Activated CD8-positive, alpha-beta T cell treated with anti-CD3 and anti-CD28 coated beads for 36 hours (primary cell): Measurements from ENCODE around the gene MB21D2. TPM values are rescaled to one million over a fixed set of nuclear protein-coding genes. Genes with fewer than 3 reads are reported as not detected.

Source experiments
- ATAC-seq: fragments of 200-7000 bp; cut with Tn5 transposase; one replicate; pipeline ENCODE4 v1.10.0; 2021; ENCODE audit warnings: mild to moderate bottlenecking, moderate library complexity
- CTCF ChIA-PET: fragments of 350-600 bp; sonication (Branson Sonifier 250); formaldehyde crosslinking; loops from one replicate; lab custom pipeline; 2021; ENCODE audit warnings: antibody characterized with exemption; lab: Charles Lee
- POLR2A ChIA-PET: fragments of 350-600 bp; sonication (Branson Sonifier 250); formaldehyde crosslinking; loops from one replicate; lab custom pipeline; 2021; ENCODE audit warnings: antibody characterized with exemption; lab: Charles Lee
- DNase-seq: peaks from one replicate; pipeline ENCODE4 v3.0.0-alpha.2; 2020
- H3K27ac Mint-ChIP-seq: one replicate; pipeline ENCODE4 v1.8.0; 2021; ENCODE audit warnings: mild to moderate bottlenecking, mixed read lengths
- H3K27me3 Mint-ChIP-seq: one replicate; pipeline ENCODE4 v1.8.0; 2021; ENCODE audit warnings: mixed read lengths
- H3K36me3 Mint-ChIP-seq: one replicate; pipeline ENCODE4 v1.8.0; 2021; ENCODE audit warnings: low read depth, mixed read lengths
- H3K4me1 Mint-ChIP-seq: one replicate; pipeline ENCODE4 v1.8.0; 2021; ENCODE audit warnings: low read depth, mixed read lengths
- H3K4me3 Mint-ChIP-seq: one replicate; pipeline ENCODE4 v1.8.0; 2021; ENCODE audit warnings: mild to moderate bottlenecking, moderate library complexity, mixed read lengths
- H3K9me3 Mint-ChIP-seq: one replicate; pipeline ENCODE4 v1.8.0; 2021; ENCODE audit warnings: mixed read lengths
- intact Hi-C: fragments of 100-400 bp; cut with micrococcal nuclease; formaldehyde crosslinking; loops from one replicate; pipeline ENCODE4 v1.10.0; 2022
- total RNA-seq, 2 experiments: library from RNA; stranded (reverse); gene quantifications; one replicate each; pipeline ENCODE4 v1.2.3, GENCODE V29; 2021
- TF ChIP-seq, protein P1 (sequence below): fragments of 200-600 bp; IDR thresholded peaks from one replicate; pipeline ENCODE4 v1.8.0; 2022; ENCODE audit warnings: antibody characterized with exemption, mild to moderate bottlenecking

MB21D2 gene
- total RNA-seq, 2 experiments from 2014 or later: 3.1 to 3.2 TPM

DNA sequence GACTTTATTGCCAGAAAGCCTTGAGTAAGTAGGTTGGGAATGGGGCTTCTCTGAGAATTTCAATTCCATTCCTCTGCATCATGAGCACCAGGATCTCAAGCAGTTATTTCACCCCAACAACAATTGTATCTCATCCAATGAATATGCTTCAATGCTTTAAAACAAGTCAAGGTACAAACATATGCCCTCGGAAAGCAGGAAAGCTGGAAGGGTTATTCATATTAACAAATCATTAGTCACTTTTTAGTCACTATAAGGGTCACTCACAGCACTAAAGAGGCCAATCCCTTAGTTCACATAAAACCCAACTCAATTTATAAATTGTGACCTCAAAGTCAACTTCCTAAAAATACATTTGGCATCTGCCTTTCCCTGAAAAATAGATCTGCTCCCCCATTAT lies 16.2 kb downstream of the MB21D2 start:
- ATAC-seq (no peak), DNase-seq (no peak)
- POLR2A ChIA-PET: interaction anchor here (0.7 to 1.7 kb wide), 2 partner anchors 8 to 9 kb away, joined by 3 to 5 read pairs; no protein-coding TSS in a partner anchor
- peaks cover 24% of the 10 kb centered on the region for H3K4me1 Mint-ChIP-seq
- CTCF ChIA-PET: no interaction called here
- peaks cover 9% of the 10 kb centered on the region for H3K36me3 Mint-ChIP-seq
- no peak overlapping the region for H3K27ac Mint-ChIP-seq
- H3K4me3 Mint-ChIP-seq: no peak overlapping the region
- TF ChIP-seq, protein P1, sequence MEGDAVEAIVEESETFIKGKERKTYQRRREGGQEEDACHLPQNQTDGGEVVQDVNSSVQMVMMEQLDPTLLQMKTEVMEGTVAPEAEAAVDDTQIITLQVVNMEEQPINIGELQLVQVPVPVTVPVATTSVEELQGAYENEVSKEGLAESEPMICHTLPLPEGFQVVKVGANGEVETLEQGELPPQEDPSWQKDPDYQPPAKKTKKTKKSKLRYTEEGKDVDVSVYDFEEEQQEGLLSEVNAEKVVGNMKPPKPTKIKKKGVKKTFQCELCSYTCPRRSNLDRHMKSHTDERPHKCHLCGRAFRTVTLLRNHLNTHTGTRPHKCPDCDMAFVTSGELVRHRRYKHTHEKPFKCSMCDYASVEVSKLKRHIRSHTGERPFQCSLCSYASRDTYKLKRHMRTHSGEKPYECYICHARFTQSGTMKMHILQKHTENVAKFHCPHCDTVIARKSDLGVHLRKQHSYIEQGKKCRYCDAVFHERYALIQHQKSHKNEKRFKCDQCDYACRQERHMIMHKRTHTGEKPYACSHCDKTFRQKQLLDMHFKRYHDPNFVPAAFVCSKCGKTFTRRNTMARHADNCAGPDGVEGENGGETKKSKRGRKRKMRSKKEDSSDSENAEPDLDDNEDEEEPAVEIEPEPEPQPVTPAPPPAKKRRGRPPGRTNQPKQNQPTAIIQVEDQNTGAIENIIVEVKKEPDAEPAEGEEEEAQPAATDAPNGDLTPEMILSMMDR: no peak
- intact Hi-C loops: no loop called here
- peaks cover 7% of the 10 kb centered on the region for H3K9me3 Mint-ChIP-seq
- peaks cover 4% of the 10 kb centered on the region for H3K27me3 Mint-ChIP-seq

- DNase-seq (peak; percentile 30), ATAC-seq (no peak)
- peaks cover 7% of the 10 kb centered on the region for H3K9me3 Mint-ChIP-seq
- peak overlapping the region; percentile 59 for H3K27ac Mint-ChIP-seq
- peaks cover 17% of the 10 kb centered on the region for H3K27me3 Mint-ChIP-seq
- CTCF ChIA-PET: interaction anchor here (2.0 kb wide), 1 partner anchor 11 kb away, joined by 4 read pairs; no protein-coding TSS in a partner anchor
- H3K4me1 Mint-ChIP-seq: peaks cover 32% of the 10 kb centered on the region
- no peak overlapping the region for H3K4me3 Mint-ChIP-seq
- intact Hi-C loops: loop anchor here (2.0 to 5.0 kb wide), 2 partner anchors 19 to 82 kb away; no protein-coding TSS in a partner anchor
- peaks cover 11% of the 10 kb centered on the region for H3K36me3 Mint-ChIP-seq
- TF ChIP-seq, protein P1: no peak
- POLR2A ChIA-PET: interaction anchor here (1.0 to 1.1 kb wide), 2 partner anchors 11 to 82 kb away, joined by 4 to 5 read pairs; no protein-coding TSS in a partner anchor
Observed at GRCh38 chr3:192899540-192899982, 18.1 kb downstream of the MB21D2 start.

DNA sequence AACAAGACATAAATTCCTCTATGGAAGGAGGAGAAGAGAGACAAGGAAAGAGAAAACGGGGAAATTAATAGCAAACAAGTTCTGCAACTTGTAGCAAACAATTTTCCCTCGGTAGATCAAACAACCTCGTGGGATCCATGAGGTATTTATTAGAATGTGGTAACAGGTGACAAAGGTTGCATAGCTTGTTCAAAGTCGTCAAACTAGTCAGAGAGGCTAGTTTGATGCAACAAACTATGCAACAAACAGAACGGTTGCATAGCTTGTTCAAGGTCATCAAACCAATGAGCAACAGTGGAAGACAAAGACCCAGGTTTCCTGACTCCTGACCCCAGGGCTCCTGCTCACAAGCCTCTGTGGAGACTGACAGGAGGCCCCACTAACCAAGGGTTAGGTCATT lies 20.7 kb downstream of the MB21D2 start:
- Mint-ChIP-seq H3K9me3 (peaks cover 4% of the 10 kb centered on the region), H3K36me3 (peaks cover 11% of the 10 kb centered on the region), H3K4me1 (peaks cover 51% of the 10 kb centered on the region), H3K27me3 (peaks cover 22% of the 10 kb centered on the region), H3K4me3 (no peak overlapping the region), H3K27ac (no peak overlapping the region)
- DNase-seq (no peak), ATAC-seq (no peak)
- ChIA-PET CTCF (interaction anchor here (0.8 to 1.3 kb wide), 3 partner anchors 80 to 676 kb away, joined by 3 read pairs; no protein-coding TSS in a partner anchor), POLR2A (interaction anchor here (1.2 kb wide), 1 partner anchor 46 kb away, joined by 5 read pairs; no protein-coding TSS in a partner anchor)
- intact Hi-C loops: loop anchor here (5.0 kb wide), 1 partner anchor 80 kb away; no protein-coding TSS in a partner anchor
- TF ChIP-seq, protein P1: no peak

DNA sequence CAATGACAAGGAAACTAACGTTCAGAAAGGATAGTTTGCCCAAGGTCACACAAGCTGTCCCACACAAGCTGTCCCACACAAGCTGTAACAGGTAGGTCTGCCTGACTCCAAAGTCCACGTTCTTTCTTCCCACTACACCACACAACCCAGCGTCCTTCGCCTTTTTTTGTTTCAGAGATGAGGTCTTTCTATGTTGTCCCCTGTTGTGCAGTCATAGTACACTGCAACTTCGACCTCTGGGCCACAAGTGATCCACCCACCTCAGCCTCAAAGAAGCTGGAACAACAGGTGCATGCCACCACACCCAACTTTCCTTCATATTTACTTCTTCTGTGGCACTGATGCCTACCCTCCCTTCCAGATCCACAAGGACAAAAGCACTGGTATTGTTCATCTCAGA lies 21.4 kb downstream of the MB21D2 start:
- CTCF ChIA-PET: interaction anchor here (0.8 kb wide), 1 partner anchor 677 kb away, joined by 3 read pairs; no protein-coding TSS in a partner anchor
- peaks cover 4% of the 10 kb centered on the region for H3K9me3 Mint-ChIP-seq
- intact Hi-C loops: loop anchor here (5.0 kb wide), 1 partner anchor 79 kb away; no protein-coding TSS in a partner anchor
- TF ChIP-seq, protein P1: no peak
- H3K27me3 Mint-ChIP-seq: peaks cover 25% of the 10 kb centered on the region
- H3K4me3 Mint-ChIP-seq: no peak overlapping the region
- no peak for DNase-seq
- POLR2A ChIA-PET: interaction anchor here (0.6 to 1.2 kb wide), 3 partner anchors 46 to 803 kb away, joined by 3 to 5 read pairs (median 4); no protein-coding TSS in a partner anchor
- no peak for ATAC-seq
- H3K27ac Mint-ChIP-seq: no peak overlapping the region
- peaks cover 11% of the 10 kb centered on the region for H3K36me3 Mint-ChIP-seq
- peaks cover 54% of the 10 kb centered on the region for H3K4me1 Mint-ChIP-seq

DNA sequence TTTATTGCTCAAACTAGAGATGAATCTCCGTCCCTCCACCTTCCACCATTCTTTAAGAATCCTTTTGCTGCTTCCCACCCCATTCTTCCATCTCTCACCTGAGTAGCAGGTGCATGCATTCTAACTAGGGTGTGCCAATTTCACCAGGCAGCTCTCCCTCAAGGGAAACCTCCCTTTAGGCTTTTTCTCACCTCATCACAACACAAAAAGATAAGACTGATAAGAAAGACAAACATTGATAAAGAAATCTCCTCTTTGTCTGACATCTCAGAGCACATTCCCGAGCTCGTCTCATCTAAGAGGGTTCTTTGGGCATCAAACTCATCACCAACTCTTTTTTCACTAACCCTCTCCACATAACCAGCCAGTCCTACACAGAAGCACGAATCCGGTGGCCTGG lies 23.0 kb downstream of the MB21D2 start:
- Mint-ChIP-seq H3K9me3 (peaks cover 4% of the 10 kb centered on the region), H3K36me3 (peaks cover 6% of the 10 kb centered on the region), H3K27me3 (peaks cover 27% of the 10 kb centered on the region), H3K4me3 (no peak overlapping the region), H3K27ac (no peak overlapping the region), H3K4me1 (peaks cover 61% of the 10 kb centered on the region)
- DNase-seq (no peak), ATAC-seq (no peak)
- ChIA-PET POLR2A (interaction anchor here (0.6 to 1.7 kb wide), 2 partner anchors 22 to 45 kb away, joined by 3 to 5 read pairs; partner anchors contain the start of gene MB21D2), CTCF (interaction anchor here (0.7 to 1.5 kb wide), 2 partner anchors 44 to 84 kb away, joined by 3 to 5 read pairs; no protein-coding TSS in a partner anchor)
- TF ChIP-seq, protein P1: no peak
- intact Hi-C loops: loop anchor here (5.0 kb wide), 1 partner anchor 77 kb away; no protein-coding TSS in a partner anchor
